PC-9 (cell line): ENCODE measurements around the gene RIMKLB.

Experiments used
- EZH2 ChIP-seq: fragments of 200-600 bp; sonication (generic); IDR thresholded peaks from 2 replicates; pipeline ENCODE4 v1.8.0; 2017; ENCODE audit warnings: antibody characterized with exemption, low read depth
- TF ChIP-seq, protein P1 (sequence below): fragments of 200-600 bp; sonication (generic); conservative IDR thresholded peaks from 2 replicates; pipeline ENCODE4 v1.6.1; 2017; ENCODE audit warnings: mixed run types, antibody characterized with exemption, mild to moderate bottlenecking, moderate library complexity

DNA sequence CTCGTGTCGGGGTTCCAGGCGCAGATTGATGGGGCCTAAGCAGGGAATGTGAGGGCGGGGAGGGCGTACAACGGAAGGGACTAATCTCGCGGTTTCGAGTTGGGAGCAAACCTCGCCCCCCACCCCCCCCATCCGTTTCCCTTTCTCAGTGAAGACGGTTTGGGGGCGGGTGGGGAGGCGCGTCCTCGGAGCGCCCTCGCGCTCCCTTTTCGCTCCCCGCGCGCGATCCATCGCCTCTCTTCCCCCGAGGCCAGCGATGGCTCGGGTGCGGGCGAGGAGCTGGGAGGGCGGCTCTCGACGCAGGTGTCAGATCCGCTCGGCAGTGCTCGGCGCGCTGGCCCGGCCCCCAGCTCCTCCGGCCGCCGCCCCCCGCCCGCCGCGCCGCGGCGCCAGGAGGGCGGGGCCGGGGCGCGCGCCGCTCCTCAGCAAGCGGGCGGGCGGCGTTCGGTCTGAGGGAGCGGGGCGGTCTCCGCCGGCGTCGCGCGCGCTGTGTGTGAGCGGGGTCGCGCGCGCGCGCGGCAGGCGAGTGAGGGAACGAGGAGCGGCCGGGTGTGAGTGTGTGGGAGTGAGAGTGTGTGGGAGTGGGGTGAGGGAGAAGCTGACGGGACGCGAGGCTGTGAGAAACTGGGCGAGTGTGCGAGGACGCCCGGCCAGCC, at the start of gene RIMKLB:
- TF ChIP-seq EZH2 = no peak
- TF ChIP-seq, protein P1, sequence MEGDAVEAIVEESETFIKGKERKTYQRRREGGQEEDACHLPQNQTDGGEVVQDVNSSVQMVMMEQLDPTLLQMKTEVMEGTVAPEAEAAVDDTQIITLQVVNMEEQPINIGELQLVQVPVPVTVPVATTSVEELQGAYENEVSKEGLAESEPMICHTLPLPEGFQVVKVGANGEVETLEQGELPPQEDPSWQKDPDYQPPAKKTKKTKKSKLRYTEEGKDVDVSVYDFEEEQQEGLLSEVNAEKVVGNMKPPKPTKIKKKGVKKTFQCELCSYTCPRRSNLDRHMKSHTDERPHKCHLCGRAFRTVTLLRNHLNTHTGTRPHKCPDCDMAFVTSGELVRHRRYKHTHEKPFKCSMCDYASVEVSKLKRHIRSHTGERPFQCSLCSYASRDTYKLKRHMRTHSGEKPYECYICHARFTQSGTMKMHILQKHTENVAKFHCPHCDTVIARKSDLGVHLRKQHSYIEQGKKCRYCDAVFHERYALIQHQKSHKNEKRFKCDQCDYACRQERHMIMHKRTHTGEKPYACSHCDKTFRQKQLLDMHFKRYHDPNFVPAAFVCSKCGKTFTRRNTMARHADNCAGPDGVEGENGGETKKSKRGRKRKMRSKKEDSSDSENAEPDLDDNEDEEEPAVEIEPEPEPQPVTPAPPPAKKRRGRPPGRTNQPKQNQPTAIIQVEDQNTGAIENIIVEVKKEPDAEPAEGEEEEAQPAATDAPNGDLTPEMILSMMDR = no peak
